ENCODE measurements around the gene FAM240A. TPM values are rescaled to one million over a fixed set of nuclear protein-coding genes. Genes with fewer than 3 reads are reported as not detected.

FAM240A gene
- total RNA-seq, 3 donors from 2014 or later, result not detected

DNA sequence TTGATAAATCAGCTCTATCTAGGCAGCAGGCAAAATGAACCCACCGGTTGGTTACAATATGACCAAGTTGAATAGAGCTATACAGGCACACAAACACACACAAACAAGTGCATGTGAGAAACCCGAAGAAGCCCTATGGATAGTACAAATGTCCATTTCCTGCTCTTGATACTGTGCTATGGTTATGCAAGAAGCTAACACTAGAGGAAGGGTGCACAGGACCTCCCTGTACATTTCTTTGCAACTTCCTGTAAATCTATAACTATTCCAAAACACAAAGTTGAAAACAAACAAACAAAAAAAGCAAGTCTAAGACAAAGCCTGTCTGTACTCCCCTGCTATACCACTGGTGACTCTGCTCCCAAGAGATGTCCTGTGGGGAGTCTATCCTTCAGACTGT, 8.2 kb upstream of the FAM240A start:
- DNase-seq (no peak), ATAC-seq (no peak)
- no peaks in the 10 kb centered on the region for H3K27me3 Mint-ChIP-seq (ENCODE audit: low read depth)
- no peaks in the 10 kb centered on the region for H3K36me3 Mint-ChIP-seq (ENCODE audit: insufficient read depth)
- no peak overlapping the region for H3K4me3 Mint-ChIP-seq
- no peaks in the 10 kb centered on the region for H3K4me1 Mint-ChIP-seq (ENCODE audit: low read depth)
- no peaks in the 10 kb centered on the region for H3K9me3 Mint-ChIP-seq

DNA sequence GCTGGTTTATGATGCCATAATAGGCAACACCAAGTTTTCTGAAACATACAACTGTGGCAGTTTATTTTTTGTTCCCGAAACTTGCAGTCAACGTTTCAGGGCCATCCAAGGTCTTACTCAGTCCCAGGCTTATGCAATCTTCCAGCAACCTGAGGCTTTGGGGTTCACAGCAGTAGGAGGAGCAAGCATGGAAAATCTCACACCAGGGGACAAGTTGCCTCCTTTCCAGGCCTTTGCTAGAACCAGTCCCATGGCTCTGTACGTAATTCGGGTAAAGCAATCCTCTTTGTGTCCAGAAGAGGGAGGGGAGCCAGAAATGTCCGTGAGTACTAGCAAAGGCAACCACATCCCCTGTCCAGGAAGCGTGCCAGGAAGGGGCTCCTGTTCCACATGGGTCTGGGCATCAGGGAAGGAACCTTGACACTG, 4.7 kb upstream of the FAM240A start:
- no peaks in the 10 kb centered on the region for H3K4me1 Mint-ChIP-seq (ENCODE audit: low read depth)
- ATAC-seq (no peak), DNase-seq (no peak)
- no peaks in the 10 kb centered on the region for H3K36me3 Mint-ChIP-seq (ENCODE audit: insufficient read depth)
- no peak overlapping the region for H3K4me3 Mint-ChIP-seq
- no peaks in the 10 kb centered on the region for H3K27me3 Mint-ChIP-seq (ENCODE audit: low read depth)
- H3K9me3 Mint-ChIP-seq, result no peaks in the 10 kb centered on the region

DNA sequence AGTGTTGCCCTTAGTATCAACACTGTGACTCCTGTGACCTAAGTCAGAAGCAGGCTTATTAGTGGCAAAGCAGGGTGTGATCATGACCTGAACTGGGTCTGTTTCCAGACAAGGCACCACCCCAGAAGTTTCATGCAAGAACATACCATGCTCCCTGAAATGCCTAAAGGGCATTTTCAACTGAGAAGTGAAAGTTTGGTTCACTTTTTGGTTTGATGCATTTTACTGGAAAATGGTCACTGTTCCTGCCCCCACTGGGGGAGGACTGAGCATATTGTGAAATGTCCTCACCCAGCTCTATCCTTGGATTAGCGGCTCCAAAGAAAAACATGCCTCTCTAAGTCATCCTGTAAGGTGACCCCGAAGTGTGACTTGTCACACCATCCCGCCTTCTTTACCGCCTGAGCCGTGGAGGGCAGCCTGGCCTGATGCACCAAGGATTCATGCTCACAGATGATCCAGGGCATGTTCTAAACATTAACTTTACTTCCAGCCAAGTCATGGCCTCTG, 3.1 kb upstream of the FAM240A start:
- Mint-ChIP-seq H3K36me3 (ENCODE audit: insufficient read depth) (no peaks in the 10 kb centered on the region), H3K9me3 (no peaks in the 10 kb centered on the region), H3K27me3 (ENCODE audit: low read depth) (peaks cover 1% of the 10 kb centered on the region), H3K4me1 (ENCODE audit: low read depth) (no peaks in the 10 kb centered on the region), H3K4me3 (no peak overlapping the region)
- DNase-seq (no peak), ATAC-seq (no peak)

DNA sequence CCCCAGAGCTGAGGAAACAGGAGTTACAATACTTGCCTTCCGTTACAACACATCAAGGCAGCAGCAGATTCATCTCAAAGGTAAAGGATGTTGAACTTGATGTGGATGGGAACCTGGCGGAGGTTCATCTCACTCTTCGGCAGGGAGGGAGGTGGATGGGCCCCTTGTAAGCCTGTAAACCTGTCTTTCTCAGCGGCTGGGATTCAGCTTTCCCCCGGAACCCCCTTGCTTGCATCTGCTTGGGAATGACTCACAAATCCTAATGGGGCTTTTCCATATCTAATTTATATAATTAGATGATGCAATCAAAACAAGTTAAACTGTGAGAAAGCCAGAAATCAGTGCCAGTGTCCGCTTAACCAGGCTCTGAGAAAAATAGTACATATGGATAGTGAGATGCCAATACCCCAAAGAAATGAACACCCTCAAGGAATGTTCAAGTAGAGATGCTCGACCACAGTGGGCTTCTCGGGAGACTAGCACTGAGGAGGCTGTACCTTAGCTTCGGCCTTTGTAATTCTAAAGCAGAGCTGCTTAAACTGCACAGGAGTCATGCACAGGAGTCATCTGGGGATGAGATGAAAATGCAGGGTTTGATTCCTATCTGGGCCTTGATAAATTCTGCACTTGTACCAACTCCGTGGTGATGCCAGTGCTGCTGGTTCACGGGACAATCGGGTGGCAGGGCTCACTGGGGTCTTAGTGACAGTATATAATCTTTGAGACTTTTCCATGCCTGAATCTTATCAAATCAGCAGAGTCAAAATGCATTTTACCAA, 2.2 kb upstream of the FAM240A start:
- ATAC-seq, result no peak

DNA sequence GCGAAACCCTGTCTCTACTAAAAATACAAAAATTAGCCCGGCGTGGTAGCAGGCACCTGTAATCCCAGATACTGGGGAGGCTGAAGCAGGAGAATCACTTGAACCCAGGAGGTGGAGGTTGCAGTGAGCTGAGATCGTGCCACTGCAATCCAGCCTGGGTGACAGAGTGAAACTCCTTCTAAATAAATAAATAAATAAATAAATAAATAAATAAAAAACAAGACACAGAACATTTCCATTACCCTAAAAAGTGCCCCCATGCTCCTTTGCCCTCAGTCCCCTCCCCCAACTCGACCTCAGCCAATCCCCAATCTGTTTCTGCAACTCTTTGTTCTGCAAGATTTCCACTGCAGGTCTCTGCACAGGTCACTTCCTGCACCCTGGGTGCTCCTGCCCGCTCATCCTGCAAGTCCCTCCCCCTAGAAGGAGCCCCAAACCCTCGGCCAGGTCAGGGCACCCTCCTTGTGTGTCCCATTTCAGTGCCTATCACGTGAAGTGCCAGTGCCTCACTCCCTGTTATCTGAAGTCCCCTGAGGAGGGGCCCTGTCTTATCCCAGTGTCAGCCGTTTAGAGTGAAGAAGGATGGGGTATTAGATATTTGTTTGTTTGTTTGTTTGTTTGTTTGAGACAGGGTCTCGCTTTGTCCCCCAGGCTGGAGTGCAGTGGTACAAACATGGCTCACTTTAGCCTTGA, 1.1 kb downstream of the FAM240A start:
- H3K9me3 Mint-ChIP-seq, result no peaks in the 10 kb centered on the region
- no peak for ATAC-seq
- no peaks in the 10 kb centered on the region for H3K36me3 Mint-ChIP-seq (ENCODE audit: insufficient read depth)
- H3K4me1 Mint-ChIP-seq (ENCODE audit: low read depth), result no peaks in the 10 kb centered on the region
- H3K27me3 Mint-ChIP-seq (ENCODE audit: low read depth), result peaks cover 20% of the 10 kb centered on the region
- no peak overlapping the region for H3K4me3 Mint-ChIP-seq
- no peak for DNase-seq

More for the DNA sequence above, 2.2 kb upstream of the FAM240A start:
- no peaks in the 10 kb centered on the region for H3K4me1 Mint-ChIP-seq (ENCODE audit: low read depth)
- no peaks in the 10 kb centered on the region for H3K9me3 Mint-ChIP-seq
- peaks cover 3% of the 10 kb centered on the region for H3K27me3 Mint-ChIP-seq (ENCODE audit: low read depth)
- H3K4me3 Mint-ChIP-seq, result no peak overlapping the region
- DNase-seq, result no peak
- no peaks in the 10 kb centered on the region for H3K36me3 Mint-ChIP-seq (ENCODE audit: insufficient read depth)

DNA sequence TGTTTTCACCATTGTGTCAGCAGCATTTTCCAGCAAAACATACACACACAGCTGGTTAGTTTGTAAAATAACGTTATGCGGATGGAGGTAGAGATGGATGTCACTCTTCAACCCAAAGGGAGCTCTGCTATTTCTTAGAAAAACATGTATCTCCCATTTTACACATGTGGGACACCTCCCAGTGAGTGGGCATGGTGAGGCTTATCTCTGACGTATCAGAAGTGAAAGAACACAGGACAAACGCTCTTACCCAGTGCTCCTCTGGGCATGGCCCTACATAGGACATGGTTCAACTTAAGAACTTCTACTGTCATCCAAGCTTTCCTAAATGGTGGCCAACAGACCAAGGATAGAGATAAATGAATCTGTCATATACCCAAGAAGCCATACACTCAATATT, 2.1 kb downstream of the FAM240A start:
- no peaks in the 10 kb centered on the region for H3K36me3 Mint-ChIP-seq (ENCODE audit: insufficient read depth)
- DNase-seq (no peak), ATAC-seq (no peak)
- H3K4me3 Mint-ChIP-seq, result no peak overlapping the region
- no peaks in the 10 kb centered on the region for H3K9me3 Mint-ChIP-seq
- peaks cover 20% of the 10 kb centered on the region for H3K27me3 Mint-ChIP-seq (ENCODE audit: low read depth)
- no peaks in the 10 kb centered on the region for H3K4me1 Mint-ChIP-seq (ENCODE audit: low read depth)

DNA sequence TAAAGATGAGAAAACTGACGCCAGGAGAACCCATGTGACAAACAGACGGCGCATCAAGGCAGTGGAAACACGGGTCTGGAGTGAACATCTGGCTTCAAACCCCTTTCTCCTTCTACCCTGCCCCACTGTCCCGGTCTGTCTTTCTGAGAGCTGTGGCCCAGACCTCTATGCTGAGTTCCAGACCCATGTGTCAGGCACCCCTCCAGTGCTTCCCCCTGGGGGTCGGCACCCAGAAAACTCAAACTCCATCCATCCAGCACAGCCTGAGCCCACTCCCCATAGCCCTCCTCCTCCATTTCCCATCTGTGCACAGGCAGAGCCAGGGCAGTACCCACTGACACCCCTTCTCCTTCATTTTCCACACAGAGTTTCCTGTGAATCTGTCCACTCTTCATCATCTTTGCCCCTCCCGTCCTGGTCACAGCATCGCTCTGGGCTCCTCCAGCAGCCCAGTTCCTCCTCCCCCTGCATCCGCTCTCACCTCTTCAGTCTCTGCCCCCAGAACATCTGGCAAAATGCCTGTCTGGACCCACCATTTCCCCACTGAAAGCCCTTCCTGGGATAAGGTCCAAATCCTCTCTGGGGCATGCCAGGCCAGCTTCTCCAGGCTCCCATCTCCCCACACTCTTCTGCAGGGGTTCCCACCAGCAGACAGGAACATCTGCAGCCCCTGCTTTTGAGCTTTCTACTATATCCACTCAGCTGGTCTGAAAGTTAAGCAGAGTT, 2.9 kb downstream of the FAM240A start:
- H3K9me3 Mint-ChIP-seq, result no peaks in the 10 kb centered on the region
- ATAC-seq, result no peak
- peaks cover 24% of the 10 kb centered on the region for H3K27me3 Mint-ChIP-seq (ENCODE audit: low read depth)
- no peak for DNase-seq
- no peaks in the 10 kb centered on the region for H3K36me3 Mint-ChIP-seq (ENCODE audit: insufficient read depth)
- H3K4me1 Mint-ChIP-seq (ENCODE audit: low read depth), result no peaks in the 10 kb centered on the region
- H3K4me3 Mint-ChIP-seq, result no peak overlapping the region

DNA sequence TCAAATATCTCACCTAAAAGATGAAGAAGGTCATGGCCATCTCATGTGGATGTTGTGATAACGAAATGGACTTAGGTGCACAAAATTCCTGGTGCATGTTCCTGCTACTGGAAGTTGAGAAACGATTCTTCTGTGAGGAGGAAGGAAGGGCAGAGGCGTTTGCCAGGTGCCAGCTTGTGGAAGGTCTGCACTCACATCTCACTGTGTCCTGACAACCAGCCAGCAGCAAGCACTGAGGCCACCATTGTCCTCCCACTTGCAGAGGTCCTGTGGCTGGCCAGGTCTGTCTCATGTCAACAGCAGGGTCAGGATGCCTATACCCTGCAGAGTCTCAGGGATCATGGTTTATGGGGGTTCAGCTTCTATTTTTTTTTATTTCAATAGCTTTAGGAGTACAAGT, 3.7 kb downstream of the FAM240A start:
- H3K9me3 Mint-ChIP-seq, result no peaks in the 10 kb centered on the region
- DNase-seq (no peak), ATAC-seq (no peak)
- no peak overlapping the region for H3K4me3 Mint-ChIP-seq
- no peaks in the 10 kb centered on the region for H3K36me3 Mint-ChIP-seq (ENCODE audit: insufficient read depth)
- no peaks in the 10 kb centered on the region for H3K4me1 Mint-ChIP-seq (ENCODE audit: low read depth)
- H3K27me3 Mint-ChIP-seq (ENCODE audit: low read depth), result peaks cover 24% of the 10 kb centered on the region

DNA sequence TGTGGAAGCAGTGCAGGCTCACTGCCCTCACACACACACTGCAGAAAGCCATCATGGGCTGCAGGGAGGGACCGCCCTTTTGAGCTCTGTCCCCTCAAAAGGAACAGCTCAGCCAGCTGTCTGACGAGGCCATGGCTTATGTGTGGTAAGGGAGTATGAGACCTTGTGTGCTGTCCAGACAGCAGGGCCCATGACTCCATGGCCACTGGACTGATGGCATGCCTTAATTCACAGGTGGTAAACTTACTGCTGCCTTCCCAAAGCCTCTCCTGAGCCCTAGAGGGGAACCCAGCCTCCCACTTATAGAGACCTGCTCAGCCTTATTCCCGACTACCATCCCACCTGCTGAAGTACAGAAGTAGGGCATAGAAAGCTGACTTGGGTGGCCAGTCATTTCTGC, 5.6 kb downstream of the FAM240A start:
- no peak overlapping the region for H3K4me3 Mint-ChIP-seq
- no peaks in the 10 kb centered on the region for H3K4me1 Mint-ChIP-seq (ENCODE audit: low read depth)
- no peaks in the 10 kb centered on the region for H3K9me3 Mint-ChIP-seq
- no peaks in the 10 kb centered on the region for H3K36me3 Mint-ChIP-seq (ENCODE audit: insufficient read depth)
- H3K27me3 Mint-ChIP-seq (ENCODE audit: low read depth), result peaks cover 24% of the 10 kb centered on the region
- DNase-seq (no peak), ATAC-seq (no peak)

DNA sequence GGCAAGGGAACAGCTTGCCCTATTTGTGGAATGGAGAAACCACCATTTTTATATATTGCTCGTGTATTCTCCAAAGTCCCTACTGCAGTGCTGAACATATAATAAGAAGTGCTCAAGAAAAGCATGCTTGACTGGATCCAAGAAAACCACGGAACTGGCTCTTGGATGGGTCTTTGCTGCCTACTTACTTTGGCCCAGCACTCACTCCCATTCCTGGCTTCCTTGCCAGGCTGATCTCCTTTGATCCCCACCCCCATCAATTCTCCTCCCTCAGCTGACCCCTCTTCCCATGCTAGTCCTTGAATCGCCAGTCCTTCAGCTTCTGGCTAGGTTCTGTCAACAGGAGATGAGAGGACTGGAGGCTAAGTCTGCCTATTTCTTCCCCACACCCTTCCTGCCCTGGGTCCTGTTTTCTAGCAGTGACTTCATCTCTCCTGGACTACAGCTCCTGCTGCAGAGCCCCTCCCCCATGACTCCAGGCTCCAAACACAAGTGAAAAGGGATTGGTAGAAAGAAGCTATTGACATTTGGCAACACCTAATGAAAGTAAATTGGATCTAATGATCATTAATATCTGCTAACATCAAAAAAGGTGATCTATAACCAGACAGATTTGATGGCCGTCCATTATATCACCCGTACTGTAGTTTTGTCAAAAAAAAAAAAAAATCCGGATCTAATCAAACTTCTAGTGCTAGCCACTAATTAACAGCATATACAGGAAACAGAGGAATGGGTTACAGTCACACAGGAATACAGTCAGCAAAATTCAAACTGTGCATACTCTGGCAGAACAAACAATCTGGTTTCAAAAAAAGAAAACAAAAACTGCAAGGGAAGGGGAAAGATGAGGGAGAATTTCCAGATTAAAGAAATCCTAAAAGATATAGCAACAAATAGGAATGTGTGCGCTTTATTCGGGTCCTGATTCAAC, 7.8 kb downstream of the FAM240A start:
- Mint-ChIP-seq H3K4me3 (no peak overlapping the region), H3K36me3 (ENCODE audit: insufficient read depth) (no peaks in the 10 kb centered on the region), H3K9me3 (no peaks in the 10 kb centered on the region), H3K4me1 (ENCODE audit: low read depth) (no peaks in the 10 kb centered on the region), H3K27me3 (ENCODE audit: low read depth) (peaks cover 28% of the 10 kb centered on the region)
- no peak for ATAC-seq
- no peak for DNase-seq

DNA sequence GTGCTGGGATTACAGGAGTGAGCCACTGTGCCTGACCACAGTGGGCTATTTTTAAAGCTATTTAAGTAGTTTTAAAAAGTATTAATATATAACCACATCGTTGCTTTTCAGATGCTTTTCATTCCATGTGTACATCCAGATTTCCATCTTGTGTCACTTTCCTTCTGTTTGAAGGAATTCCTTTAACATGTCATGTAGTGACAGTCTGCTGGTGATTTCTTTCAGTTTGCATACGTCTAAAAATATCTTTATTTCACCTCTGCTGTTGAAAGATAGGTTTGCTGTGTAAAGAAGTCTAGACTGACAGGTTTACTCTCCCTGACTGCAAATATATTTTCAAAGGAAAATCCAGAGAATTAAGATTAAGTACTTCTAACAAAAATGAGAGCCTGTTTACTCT, 12.2 kb downstream of the FAM240A start:
- no peak for ATAC-seq
- H3K36me3 Mint-ChIP-seq (ENCODE audit: insufficient read depth), result no peaks in the 10 kb centered on the region
- H3K4me1 Mint-ChIP-seq (ENCODE audit: low read depth), result peaks cover 6% of the 10 kb centered on the region
- H3K27me3 Mint-ChIP-seq (ENCODE audit: low read depth), result peaks cover 13% of the 10 kb centered on the region
- H3K9me3 Mint-ChIP-seq, result no peaks in the 10 kb centered on the region
- H3K4me3 Mint-ChIP-seq, result no peak overlapping the region
- no peak for DNase-seq

DNA sequence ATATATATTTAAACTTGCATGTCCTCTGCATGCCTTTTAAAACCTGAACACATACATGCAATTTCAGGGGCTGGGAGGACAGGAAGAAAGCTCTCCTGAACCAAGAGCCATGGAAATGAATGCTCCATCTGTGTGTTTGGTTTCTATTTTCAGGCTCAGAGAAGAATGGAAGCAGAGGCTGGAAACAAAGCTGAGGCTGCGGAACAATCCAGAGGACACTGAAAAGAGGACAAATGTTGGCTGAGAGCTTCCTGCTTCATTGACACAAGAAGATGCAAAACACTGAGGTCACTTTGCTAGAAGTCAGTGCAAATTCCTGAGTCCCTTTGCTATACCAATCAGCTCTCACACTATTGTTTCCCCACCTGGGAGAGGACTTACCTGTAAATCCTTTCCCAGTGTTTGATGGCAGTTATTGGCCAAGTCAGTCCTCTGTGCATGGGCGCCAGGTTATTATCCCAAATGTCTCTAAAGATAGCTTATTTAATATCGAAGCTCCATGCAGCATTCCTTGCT, 12.7 kb downstream of the FAM240A start:
- ATAC-seq (no peak), DNase-seq (no peak)
- H3K27me3 Mint-ChIP-seq (ENCODE audit: low read depth), result peaks cover 10% of the 10 kb centered on the region
- H3K4me1 Mint-ChIP-seq (ENCODE audit: low read depth), result peaks cover 8% of the 10 kb centered on the region
- H3K9me3 Mint-ChIP-seq, result no peaks in the 10 kb centered on the region
- H3K4me3 Mint-ChIP-seq, result no peak overlapping the region
- no peaks in the 10 kb centered on the region for H3K36me3 Mint-ChIP-seq (ENCODE audit: insufficient read depth)

DNA sequence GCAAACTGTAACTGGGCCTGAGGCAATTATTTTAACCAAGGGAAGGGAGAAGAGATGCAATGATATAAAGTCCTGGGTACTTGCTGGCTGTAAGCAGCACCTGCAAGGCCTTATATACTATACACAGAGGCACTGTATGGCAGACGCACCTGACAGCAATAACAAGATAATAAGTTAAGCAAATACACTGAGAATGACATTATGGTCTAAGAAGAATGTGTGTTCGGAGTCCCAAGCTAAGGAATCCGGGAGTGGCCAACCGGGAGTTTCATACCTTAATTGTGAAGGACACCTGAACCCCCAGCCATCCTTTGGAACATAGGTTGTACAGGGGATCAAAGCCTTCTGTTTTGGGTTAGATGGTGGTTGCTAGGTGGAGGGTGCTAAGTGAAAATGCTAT, 13.7 kb downstream of the FAM240A start:
- peaks cover 9% of the 10 kb centered on the region for H3K27me3 Mint-ChIP-seq (ENCODE audit: low read depth)
- ATAC-seq (no peak), DNase-seq (no peak)
- no peaks in the 10 kb centered on the region for H3K9me3 Mint-ChIP-seq
- no peaks in the 10 kb centered on the region for H3K36me3 Mint-ChIP-seq (ENCODE audit: insufficient read depth)
- peaks cover 12% of the 10 kb centered on the region for H3K4me1 Mint-ChIP-seq (ENCODE audit: low read depth)
- H3K4me3 Mint-ChIP-seq, result no peak overlapping the region

Measured in activated T-cell treated with anti-CD3 and anti-CD28 coated beads, Interleukin-2, amount 50 U/mL, for 4 hours (primary cell).